HCT116 (cell line): ENCODE measurements around the gene TSPYL6. TPM values are rescaled to one million over a fixed set of nuclear protein-coding genes. Genes with fewer than 3 reads are reported as not detected.

Experiments
- ATAC-seq: fragments of 200-7000 bp; cut with Tn5 transposase; 2 replicates; pipeline ENCODE4 v1.9.1; 2020; ENCODE audit warnings: mild to moderate bottlenecking, moderate library complexity
- BruUV-seq: library from RNA; stranded (reverse); fragments of 400-500 nt; replicated peaks from 2 replicates; lab custom pipeline; 2021; lab: Mats Ljungman, UMichigan
- CTCF ChIA-PET: fragments of 300-600 bp; sonication (Branson Sonifier 250); formaldehyde crosslinking; loops from one replicate; lab custom pipeline; 2021; ENCODE audit warnings: antibody characterized with exemption; lab: Charles Lee
- POLR2A ChIA-PET: fragments of 300-600, 350-600 bp; sonication (Branson Sonifier 250); formaldehyde crosslinking; loops from one replicate; lab custom pipeline; 2021; ENCODE audit warnings: antibody characterized with exemption; lab: Charles Lee
- RAD21 ChIA-PET, 2 experiments: fragments of 300-600 bp; sonication (Branson Sonifier 250); formaldehyde crosslinking; loops; one replicate each; lab custom pipeline; 2023; ENCODE audit warnings: low total read pairs in 2 of 2; ENCODE audit not compliant: uncharacterized antibody in 2 of 2, unreplicated experiment in 2 of 2, low non-redundant PET in 1 of 2; lab: Charles Lee
- DNase-seq: peaks from one replicate; pipeline ENCODE4 v3.0.0-alpha.2; 2010; ENCODE audit warnings: low read depth, low spot score
- H2AFZ ChIP-seq: fragments of 200-600 bp; shearing (Covaris generic), sonication (generic); 2 replicates; pipeline ENCODE4 v1.6.1; 2017; ENCODE audit warnings: low read depth, mixed run types, mixed read lengths, antibody characterized with exemption, low read length; ENCODE audit not compliant: poor library complexity, severe bottlenecking
- H3K27ac ChIP-seq: 2 replicates; pipeline ENCODE4 v1.5.1; 2012; ENCODE audit warnings: low read depth, low read length
- H3K27me3 ChIP-seq: fragments of 200-600 bp; sonication (generic); 2 replicates; pipeline ENCODE4 v1.6.1; 2016; ENCODE audit warnings: mixed run types, low read length, mixed read lengths; ENCODE audit not compliant: insufficient read depth
- H3K36me3 ChIP-seq, 2 experiments: fragments of 200-500 bp in 1 of 2; fragments of 200-600 bp in 1 of 2; sonication (Bioruptor generic) in 1 of 2; sonication (generic) in 1 of 2; 2 replicates each; pipeline versions ENCODE4 v1.5.1 to v1.6.1; 2014 to 2016; ENCODE audit warnings: low read length in 2 of 2, inconsistent platforms in 1 of 2, mixed read lengths in 1 of 2, mixed run types in 1 of 2; ENCODE audit not compliant: insufficient read depth in 2 of 2, control insufficient read depth in 1 of 2
- H3K4me1 ChIP-seq, 2 experiments: fragments of 200-600 bp in 1 of 2; sonication (generic) in 1 of 2; 2 replicates each; pipeline versions ENCODE4 v1.5.1 to v1.6.1; 2012 to 2017; ENCODE audit warnings: low read length in 2 of 2, inconsistent platforms in 1 of 2, mild to moderate bottlenecking in 1 of 2, mixed read lengths in 1 of 2, mixed run types in 1 of 2, moderate library complexity in 1 of 2; ENCODE audit not compliant: insufficient read depth in 2 of 2, control insufficient read depth in 1 of 2
- H3K4me2 ChIP-seq: fragments of 200-600 bp; sonication (generic); 2 replicates; pipeline ENCODE4 v1.6.1; 2017; ENCODE audit warnings: mixed run types, low read length, mixed read lengths
- H3K4me3 ChIP-seq, 2 experiments: fragments of 200-600 bp in 1 of 2; sonication (generic) in 1 of 2; replicated peaks in 1 of 2; 2 replicates each; pipeline ENCODE4 v1.5.1; 2011 to 2016; ENCODE audit warnings: low read length in 2 of 2, control low read depth in 1 of 2, low read depth in 1 of 2, mild to moderate bottlenecking in 1 of 2, mixed read lengths in 1 of 2, mixed run types in 1 of 2
- H3K79me2 ChIP-seq: fragments of 200-600 bp; sonication (generic); 2 replicates; pipeline ENCODE4 v1.6.1; 2017; ENCODE audit warnings: mild to moderate bottlenecking, mixed run types, low read length, moderate library complexity, mixed read lengths; ENCODE audit not compliant: insufficient read depth
- H3K9ac ChIP-seq: fragments of 200-600 bp; sonication (generic); 2 replicates; pipeline ENCODE4 v1.6.1; 2016; ENCODE audit warnings: low read length, mixed read lengths
- H3K9me2 ChIP-seq: fragments of 200-600 bp; sonication (generic), shearing (Covaris generic); 2 replicates; pipeline ENCODE4 v1.6.1; 2017; ENCODE audit warnings: mixed run types, mild to moderate bottlenecking, moderate library complexity; ENCODE audit not compliant: insufficient read depth
- H3K9me3 ChIP-seq, 2 experiments: fragments of 200-500 bp in 1 of 2; fragments of 200-600 bp in 1 of 2; sonication (Bioruptor generic) in 1 of 2; sonication (generic) in 1 of 2; 2 replicates each; pipeline ENCODE4 v1.6.1; 2014 to 2017; ENCODE audit warnings: low read length in 2 of 2, mixed read lengths in 2 of 2, inconsistent platforms in 1 of 2, low read depth in 1 of 2, mild to moderate bottlenecking in 1 of 2, mixed run types in 1 of 2, moderate library complexity in 1 of 2; ENCODE audit not compliant: control insufficient read depth in 1 of 2, insufficient read depth in 1 of 2
- H4K20me1 ChIP-seq: fragments of 200-600 bp; sonication (generic), shearing (Covaris generic); 2 replicates; pipeline ENCODE4 v1.6.1; 2017; ENCODE audit warnings: mixed run types, mild to moderate bottlenecking, moderate library complexity; ENCODE audit not compliant: insufficient read depth
- ATF3 ChIP-seq: IDR thresholded peaks from 2 replicates; pipeline ENCODE4 v1.6.1; 2012
- CBX3 ChIP-seq: IDR thresholded peaks from 2 replicates; pipeline ENCODE4 v1.6.1; 2012; ENCODE audit warnings: low read depth
- CTCF ChIP-seq, 3 experiments: fragments of 200-600 bp in 1 of 3; sonication (generic) in 1 of 3; IDR thresholded peaks in 2 of 3; conservative IDR thresholded peaks in 1 of 3; 2 replicates each; pipeline ENCODE4 v1.5.1; 2012 to 2017; ENCODE audit warnings: low read depth in 2 of 3, low read length in 2 of 3, antibody characterized with exemption in 1 of 3, borderline replicate concordance in 1 of 3, control low read depth in 1 of 3, mild to moderate bottlenecking in 1 of 3, mixed read lengths in 1 of 3, mixed run types in 1 of 3, moderate library complexity in 1 of 3; ENCODE audit not compliant: insufficient read depth in 1 of 3
- EGR1 ChIP-seq: IDR thresholded peaks from 2 replicates; pipeline ENCODE4 v1.6.1; 2012; ENCODE audit warnings: low read depth
- ELF1 ChIP-seq: IDR thresholded peaks from 2 replicates; pipeline ENCODE4 v1.6.1; 2012; ENCODE audit warnings: low read depth, borderline replicate concordance
- EZH2 ChIP-seq: fragments of 200-600 bp; sonication (generic); IDR thresholded peaks from 2 replicates; pipeline ENCODE4 v1.6.1; 2017; ENCODE audit warnings: antibody characterized with exemption, mixed run types
- EZH2phosphoT487 ChIP-seq: fragments of 200-600 bp; IDR thresholded peaks from 2 replicates; pipeline ENCODE4 v1.6.1; 2018; ENCODE audit warnings: antibody characterized with exemption, borderline replicate concordance
- FOSL1 ChIP-seq: IDR thresholded peaks from 2 replicates; pipeline ENCODE4 v1.6.1; 2012; ENCODE audit warnings: low read depth
- POLR2A ChIP-seq: IDR thresholded peaks from 2 replicates; pipeline ENCODE4 v1.7.0; 2011; ENCODE audit warnings: borderline replicate concordance; ENCODE audit not compliant: insufficient read depth, insufficient read length; ENCODE audit errors: extremely low read depth
- POLR2AphosphoS5 ChIP-seq: IDR thresholded peaks from 2 replicates; pipeline ENCODE4 v1.6.1; 2011; ENCODE audit warnings: mild to moderate bottlenecking, low read depth, low read length, moderate library complexity
- RAD21 ChIP-seq: IDR thresholded peaks from 2 replicates; pipeline ENCODE4 v1.6.1; 2012; ENCODE audit warnings: low read depth, mild to moderate bottlenecking
- REST ChIP-seq: IDR thresholded peaks from 2 replicates; pipeline ENCODE4 v1.6.1; 2012; ENCODE audit warnings: low read depth
- SIN3A ChIP-seq: IDR thresholded peaks from 2 replicates; pipeline ENCODE4 v1.6.1; 2012; ENCODE audit warnings: low read depth
- SP1 ChIP-seq: IDR thresholded peaks from 2 replicates; pipeline ENCODE4 v1.6.1; 2012; ENCODE audit warnings: low read depth
- SRF ChIP-seq: IDR thresholded peaks from 2 replicates; pipeline ENCODE4 v1.6.1; 2012; ENCODE audit warnings: low read depth
- TCF7L2 ChIP-seq: IDR thresholded peaks from 2 replicates; pipeline ENCODE4 v1.7.0; 2011; ENCODE audit warnings: borderline replicate concordance, inconsistent platforms; ENCODE audit not compliant: insufficient read depth, insufficient read length; ENCODE audit errors: extremely low read depth
- YY1 ChIP-seq: IDR thresholded peaks from 2 replicates; pipeline ENCODE4 v1.6.1; 2011; ENCODE audit warnings: low read length, low read depth, moderate library complexity, mild to moderate bottlenecking; ENCODE audit not compliant: insufficient replicate concordance; ENCODE audit errors: extremely low read depth
- ZBTB33 ChIP-seq: IDR thresholded peaks from 2 replicates; pipeline ENCODE4 v1.6.1; 2011; ENCODE audit warnings: mild to moderate bottlenecking, low read length, moderate library complexity; ENCODE audit not compliant: insufficient replicate concordance; ENCODE audit errors: extremely low read depth
- ZFX ChIP-seq: fragments of 450-650 bp; IDR thresholded peaks from 2 replicates; pipeline ENCODE4 v1.6.1; 2017
- ZNF274 ChIP-seq: fragments of 200-500 bp; sonication (Bioruptor generic); IDR thresholded peaks from 2 replicates; pipeline ENCODE4 v1.6.1; 2014; ENCODE audit warnings: mild to moderate bottlenecking, low read depth, low read length, inconsistent platforms
- intact Hi-C: fragments of 100-400 bp; cut with micrococcal nuclease; formaldehyde crosslinking; loops from 2 replicates; pipeline ENCODE4 v1.10.0; 2022
- total RNA-seq: library from RNA; stranded (reverse); gene quantifications from one replicate; pipeline ENCODE4 v1.2.1, GENCODE V29; 2021; ENCODE audit not compliant: unreplicated experiment

The TSPYL6 gene
- total RNA-seq, 1 experiment from 2014 or later, result not detected

- Histone ChIP-seq H3K9ac (no peak overlapping the region), H2AFZ (no peak overlapping the region), H3K4me3 (no peak overlapping the region), H3K79me2 (no peaks in the 10 kb centered on the region), H3K4me2 (no peak overlapping the region), H3K36me3 (no peaks in the 10 kb centered on the region), H3K27ac (no peak overlapping the region), H3K4me1 (no peaks in the 10 kb centered on the region), H3K27me3 (no peaks in the 10 kb centered on the region), H3K9me3 (no peaks in the 10 kb centered on the region), H4K20me1 (0 out of 2 replicates have a peak, but pooled peaks cover 3% of the 10 kb centered on the region), H3K9me2 (no peaks in the 10 kb centered on the region)
- ChIA-PET RAD21 (no interaction called here), POLR2A (no interaction called here), CTCF (no interaction called here)
- no peak for DNase-seq
- ATAC-seq, result no peak
- no peak for TF ChIP-seq SIN3A
- TF ChIP-seq TCF7L2, result no peak
- TF ChIP-seq ZFX, result no peak
- no peak for TF ChIP-seq ZNF274
- no peak for TF ChIP-seq POLR2AphosphoS5
- no peak for TF ChIP-seq SP1
- no peak for TF ChIP-seq REST
- no peak for TF ChIP-seq RAD21
- TF ChIP-seq SRF, result no peak
- no peak for TF ChIP-seq CBX3
- TF ChIP-seq POLR2A, result no peak
- TF ChIP-seq CTCF (IDR thresholded peaks at IDR 0.05 in 2 of 3, conservative IDR thresholded peaks at IDR 0.05 in 1 of 3; ENCODE audit: borderline replicate concordance in 1 of 3, insufficient read depth in 1 of 3, low read depth in 2 of 3, low read length in 2 of 3), result no peak
- TF ChIP-seq ZBTB33, result no peak
- TF ChIP-seq ELF1, result no peak
- TF ChIP-seq EZH2phosphoT487, result no peak
- no peak for TF ChIP-seq EZH2
- no peak for TF ChIP-seq EGR1
- TF ChIP-seq YY1, result no peak
- TF ChIP-seq FOSL1, result no peak
- TF ChIP-seq ATF3, result no peak
- no TSS peak for BruUV-seq
- intact Hi-C loops, result no loop called here
Observed at GRCh38 chr2:54284826-54285225, 28.8 kb upstream of the TSPYL6 start.
